Measurements from ENCODE around the gene SORT1.
A peak's percentile ranks its signal among the peaks of the same experiment; 100 is the strongest.

Gene SORT1

GRCh38 chr1:109369167-109369746 is 28.5 kb downstream of the SORT1 start:
- no peaks in the 10 kb centered on the region; the same call in 1 of the 2 replicates for H3K4me1 ChIP-seq
- no peaks in the 10 kb centered on the region for H3K36me3 ChIP-seq
- no peak overlapping the region for H3K4me3 ChIP-seq (ENCODE audit: low read depth, low read length)
- no peaks in the 10 kb centered on the region for H3K9me3 ChIP-seq
- DNase-seq, result no peak
- H3K27me3 ChIP-seq, result no peaks in the 10 kb centered on the region
- no peak for TF ChIP-seq CTCF (IDR thresholded peaks at IDR 0.05; ENCODE audit: low read depth, low read length)

- Histone ChIP-seq H3K9me3 (no peaks in the 10 kb centered on the region), H3K4me1 (no peaks in the 10 kb centered on the region; the same call in 1 of the 2 replicates), H3K27me3 (no peaks in the 10 kb centered on the region), H3K4me3 (ENCODE audit: low read depth, low read length) (no peak overlapping the region), H3K36me3 (no peaks in the 10 kb centered on the region)
- peak; percentile 11; the same call in 1 of the 2 replicates for TF ChIP-seq CTCF (IDR thresholded peaks at IDR 0.05; ENCODE audit: low read depth, low read length)
- no peak for DNase-seq
Observed at GRCh38 chr1:109368464-109368863, 29.3 kb downstream of the SORT1 start.

- Histone ChIP-seq H3K9me3 (no peaks in the 10 kb centered on the region), H3K4me1 (no peaks in the 10 kb centered on the region), H3K27me3 (no peaks in the 10 kb centered on the region), H3K4me3 (ENCODE audit: low read depth, low read length) (no peak overlapping the region), H3K36me3 (no peaks in the 10 kb centered on the region)
- no peak for TF ChIP-seq CTCF (IDR thresholded peaks at IDR 0.05; ENCODE audit: low read depth, low read length)
- no peak for DNase-seq
Observed at GRCh38 chr1:109367626-109368025, 30.1 kb downstream of the SORT1 start.

GRCh38 chr1:109365642-109366204 is 32.0 kb downstream of the SORT1 start:
- TF ChIP-seq CTCF (IDR thresholded peaks at IDR 0.05; ENCODE audit: low read depth, low read length), result no peak
- no peaks in the 10 kb centered on the region for H3K4me1 ChIP-seq
- no peak overlapping the region for H3K4me3 ChIP-seq (ENCODE audit: low read depth, low read length)
- no peak for DNase-seq
- no peaks in the 10 kb centered on the region for H3K9me3 ChIP-seq
- H3K27me3 ChIP-seq, result no peaks in the 10 kb centered on the region
- no peaks in the 10 kb centered on the region for H3K36me3 ChIP-seq

- Histone ChIP-seq H3K36me3 (no peaks in the 10 kb centered on the region), H3K4me1 (peaks cover 3% of the 10 kb centered on the region; the same call in 1 of the 2 replicates), H3K9me3 (no peaks in the 10 kb centered on the region), H3K4me3 (ENCODE audit: low read depth, low read length) (no peak overlapping the region), H3K27me3 (no peaks in the 10 kb centered on the region)
- TF ChIP-seq CTCF (IDR thresholded peaks at IDR 0.05; ENCODE audit: low read depth, low read length), result no peak
- DNase-seq, result no peak
Observed at GRCh38 chr1:109361649-109362048, 36.1 kb downstream of the SORT1 start.

- Histone ChIP-seq H3K4me1 (peaks cover 3% of the 10 kb centered on the region; the same call in 1 of the 2 replicates), H3K36me3 (no peaks in the 10 kb centered on the region), H3K4me3 (ENCODE audit: low read depth, low read length) (no peak overlapping the region), H3K9me3 (no peaks in the 10 kb centered on the region), H3K27me3 (no peaks in the 10 kb centered on the region)
- TF ChIP-seq CTCF (IDR thresholded peaks at IDR 0.05; ENCODE audit: low read depth, low read length), result no peak
- DNase-seq, result no peak
Observed at GRCh38 chr1:109361069-109361468, 36.6 kb downstream of the SORT1 start.
